Natural killer cell (primary cell): Measurements from ENCODE around the gene CCDC71L. TPM values are rescaled to one million over a fixed set of nuclear protein-coding genes. Genes with fewer than 3 reads are reported as not detected.
"Not testable (repeated sequence)": the region's sequence is repeated elsewhere in the genome, so short reads cannot be mapped to it uniquely, and the experiment has no call there.

Source experiments
- ATAC-seq, 3 donors: fragments of 150-1000 bp in 2 of 3; fragments of 200-7000 bp in 1 of 3; cut with Tn5 transposase; 1 replicate in 1 of 3; 2 replicates in 2 of 3; pipeline ENCODE4 v1.10.0; 2021; ENCODE audit warnings: mild to moderate bottlenecking in 2 of 3, moderate library complexity in 2 of 3
- DNase-seq, 2 donors: peaks; one replicate each; pipeline versions ENCODE4 v3.0.0 to v3.0.0-alpha.2; 2013 to 2021; ENCODE audit warnings: mixed read lengths in 1 of 2
- H3K27ac ChIP-seq: one replicate; pipeline ENCODE4 v1.5.1; 2013; ENCODE audit warnings: mild to moderate bottlenecking, low read length
- H3K27me3 ChIP-seq: one replicate; pipeline ENCODE4 v1.6.1; 2013; ENCODE audit warnings: low read length; ENCODE audit not compliant: control insufficient read depth, insufficient read depth
- H3K36me3 ChIP-seq: one replicate; pipeline ENCODE4 v1.6.1; 2013; ENCODE audit warnings: low read length; ENCODE audit not compliant: control insufficient read depth, insufficient read depth
- H3K4me1 ChIP-seq: one replicate; pipeline ENCODE4 v1.6.1; 2013; ENCODE audit warnings: low read length; ENCODE audit not compliant: control insufficient read depth, insufficient read depth
- H3K4me3 ChIP-seq: one replicate; pipeline ENCODE4 v1.5.1; 2013; ENCODE audit warnings: low read length
- H3K9me3 ChIP-seq: one replicate; pipeline ENCODE4 v1.6.1; 2013; ENCODE audit warnings: low read length; ENCODE audit not compliant: control insufficient read depth, insufficient read depth
- H3K27ac Mint-ChIP-seq, 2 donors: one replicate each; pipeline ENCODE4 v1.8.0; 2022; ENCODE audit warnings: mild to moderate bottlenecking in 2 of 2, mixed read lengths in 2 of 2, moderate library complexity in 1 of 2
- H3K27me3 Mint-ChIP-seq, 2 donors: one replicate each; pipeline ENCODE4 v1.8.0; 2022; ENCODE audit warnings: low read depth in 2 of 2, mixed read lengths in 2 of 2
- H3K36me3 Mint-ChIP-seq: one replicate; pipeline ENCODE4 v1.8.0; 2022; ENCODE audit warnings: mixed read lengths
- H3K4me1 Mint-ChIP-seq, 2 donors: one replicate each; pipeline ENCODE4 v1.8.0; 2022; ENCODE audit warnings: mixed read lengths in 2 of 2
- H3K4me3 Mint-ChIP-seq: one replicate; pipeline ENCODE4 v1.8.0; 2022; ENCODE audit warnings: mild to moderate bottlenecking, moderate library complexity, mixed read lengths
- H3K9me3 Mint-ChIP-seq, 2 donors: one replicate each; pipeline ENCODE4 v1.8.0; 2022; ENCODE audit warnings: mixed read lengths in 2 of 2
- WGBS: methylation state at CpG from one replicate; pipeline ENCODE4 v1.1.7; 2013; ENCODE audit warnings: missing lambda C conversion rate; ENCODE audit not compliant: insufficient coverage; 5-methylcytosine and 5-hydroxymethylcytosine counted together
- intact Hi-C: fragments of 100-400 bp; cut with micrococcal nuclease; formaldehyde crosslinking; loops from one replicate; pipeline ENCODE4 v1.14.2; 2022
- total RNA-seq, 4 donors: library from RNA; stranded (reverse); fragments of 120-200 nt in 1 of 4; gene quantifications; one replicate each; pipeline versions ENCODE4 v1.2.3 to v1.2.4, GENCODE V29; 2013 to 2022
- TF ChIP-seq, protein P1 (sequence below): fragments of 200-600 bp; IDR thresholded peaks from one replicate; pipeline ENCODE4 v1.8.0; 2022; ENCODE audit warnings: antibody characterized with exemption

CCDC71L gene
- 10 to 100 TPM; 13.9 to 26.5 (median 14.1) TPM for total RNA-seq
- 19.1 TPM for total RNA-seq (2013)

- Histone ChIP-seq H3K4me1 (peaks cover 15% of the 10 kb centered on the region), H3K9me3 (no peaks in the 10 kb centered on the region), H3K4me3 (peak within 1 kb of the TSS; percentile 86), H3K27ac (peak within 1 kb of the TSS; percentile 91), H3K27me3 (no peaks in the 10 kb centered on the region), H3K36me3 (no peaks in the 10 kb centered on the region)
- no peaks in the 10 kb centered on the region for H3K27me3 Mint-ChIP-seq
- no peaks in the 10 kb centered on the region for H3K9me3 Mint-ChIP-seq
- peaks cover 21 to 23% of the 10 kb centered on the region in 2 donors for H3K4me1 Mint-ChIP-seq
- intact Hi-C loops = loop anchor here (1.0 to 5.0 kb wide), 5 partner anchors 56 to 506 kb away; partner anchors contain the start of genes HBP1, NAMPT and PIK3CG
- TF ChIP-seq, protein P1, sequence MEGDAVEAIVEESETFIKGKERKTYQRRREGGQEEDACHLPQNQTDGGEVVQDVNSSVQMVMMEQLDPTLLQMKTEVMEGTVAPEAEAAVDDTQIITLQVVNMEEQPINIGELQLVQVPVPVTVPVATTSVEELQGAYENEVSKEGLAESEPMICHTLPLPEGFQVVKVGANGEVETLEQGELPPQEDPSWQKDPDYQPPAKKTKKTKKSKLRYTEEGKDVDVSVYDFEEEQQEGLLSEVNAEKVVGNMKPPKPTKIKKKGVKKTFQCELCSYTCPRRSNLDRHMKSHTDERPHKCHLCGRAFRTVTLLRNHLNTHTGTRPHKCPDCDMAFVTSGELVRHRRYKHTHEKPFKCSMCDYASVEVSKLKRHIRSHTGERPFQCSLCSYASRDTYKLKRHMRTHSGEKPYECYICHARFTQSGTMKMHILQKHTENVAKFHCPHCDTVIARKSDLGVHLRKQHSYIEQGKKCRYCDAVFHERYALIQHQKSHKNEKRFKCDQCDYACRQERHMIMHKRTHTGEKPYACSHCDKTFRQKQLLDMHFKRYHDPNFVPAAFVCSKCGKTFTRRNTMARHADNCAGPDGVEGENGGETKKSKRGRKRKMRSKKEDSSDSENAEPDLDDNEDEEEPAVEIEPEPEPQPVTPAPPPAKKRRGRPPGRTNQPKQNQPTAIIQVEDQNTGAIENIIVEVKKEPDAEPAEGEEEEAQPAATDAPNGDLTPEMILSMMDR = no peak
- H3K27ac Mint-ChIP-seq = peak within 1 kb of the TSS; percentile 90 to 92
- ATAC-seq (peak; percentile 81 to 93 (median 82)), DNase-seq (peak; percentile 88 to 92)
- peak within 1 kb of the TSS; percentile 97 for H3K4me3 Mint-ChIP-seq
- WGBS = 5% methylated on average over 48 of the region's 51 CpGs
- no peaks in the 10 kb centered on the region for H3K36me3 Mint-ChIP-seq
These were observed at the start of gene CCDC71L for GRCh38 chr7:106660862-106661720. TSS of gene CCDC71L (minus strand) at chr7:106661158. CDS start at chr7:106660896, 262 bp downstream.

GRCh38 chr7:106709604-106710003 lies 48.6 kb upstream of the CCDC71L start:
- H3K4me3 ChIP-seq, H3K9me3 Mint-ChIP-seq, H3K27me3 ChIP-seq, H3K36me3 Mint-ChIP-seq, H3K27ac ChIP-seq, intact Hi-C loops, H3K27ac Mint-ChIP-seq, H3K4me1 Mint-ChIP-seq, H3K4me3 Mint-ChIP-seq, H3K4me1 ChIP-seq, ATAC-seq, DNase-seq, H3K36me3 ChIP-seq, H3K9me3 ChIP-seq: not testable (repeated sequence)
- WGBS = 92% methylated on average over 7 of the region's 7 CpGs
- H3K27me3 Mint-ChIP-seq = peaks cover 15 to 43% of the 10 kb centered on the region in 2 donors

DNA sequence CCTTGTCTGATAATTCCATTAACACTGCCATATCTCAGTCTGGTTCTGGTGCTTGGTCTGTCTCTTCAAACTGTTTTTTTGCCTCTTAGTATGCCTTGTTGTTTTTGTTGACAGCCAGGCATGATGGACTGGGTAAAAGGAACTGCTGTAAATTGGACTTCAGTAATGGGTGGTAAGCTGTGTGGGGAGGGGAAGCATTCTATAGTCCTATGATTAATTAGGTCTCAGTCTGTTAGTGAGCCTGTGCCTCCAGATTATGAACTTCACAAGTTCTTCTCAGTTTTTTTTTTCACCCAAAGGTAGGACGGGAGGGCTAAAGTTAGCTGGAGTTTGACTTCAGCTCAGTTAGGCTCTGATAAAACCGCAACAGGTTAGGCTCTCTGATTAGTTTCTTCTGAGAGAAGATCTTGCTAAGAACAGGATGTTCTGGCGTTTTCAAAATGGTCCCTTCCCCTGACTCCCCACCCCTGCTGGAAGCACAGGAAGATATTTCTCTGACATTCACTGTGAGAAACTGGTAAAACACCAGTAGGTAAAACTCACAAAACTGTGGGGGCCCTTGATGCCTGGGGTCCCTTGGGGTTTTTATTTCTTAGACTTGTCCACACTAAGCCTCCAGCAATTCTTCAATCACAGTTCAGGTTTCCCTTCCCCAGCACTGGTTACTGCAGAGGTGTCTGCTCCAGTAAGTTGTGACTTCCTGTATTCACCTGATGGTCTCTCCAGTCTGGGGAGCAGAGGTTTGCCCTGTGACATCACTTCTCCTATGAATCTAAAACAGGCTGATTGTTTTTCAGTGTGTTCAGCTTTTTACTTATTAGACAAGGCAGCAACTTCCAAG lies 43.3 kb upstream of the CCDC71L start:
- H3K4me3 ChIP-seq = no peak overlapping the region
- DNase-seq = peak in 1 of 2 donors; percentile 42
- Mint-ChIP-seq H3K4me3 (no peak overlapping the region), H3K4me1 (no peaks in the 10 kb centered on the region), H3K27me3 (peaks cover 19 to 55% of the 10 kb centered on the region in 2 donors), H3K9me3 (no peaks in the 10 kb centered on the region), H3K36me3 (no peaks in the 10 kb centered on the region), H3K27ac (no peak overlapping the region)
- intact Hi-C loops = no loop called here
- WGBS = 56% methylated on average over 3 of the region's 3 CpGs
- no peaks in the 10 kb centered on the region for H3K4me1 ChIP-seq
- TF ChIP-seq, protein P1 = no peak
- H3K27me3 ChIP-seq = peaks cover 5% of the 10 kb centered on the region
- no peaks in the 10 kb centered on the region for H3K9me3 ChIP-seq
- no peak for ATAC-seq
- H3K27ac ChIP-seq = no peak overlapping the region
- no peaks in the 10 kb centered on the region for H3K36me3 ChIP-seq
